Activated CD8-positive, alpha-beta memory T cell treated with anti-CD3 and anti-CD28 coated beads for 36 hours (primary cell): Measurements from ENCODE around the gene FAM177A1. TPM values are rescaled to one million over a fixed set of nuclear protein-coding genes. Genes with fewer than 3 reads are reported as not detected.
"Not testable (repeated sequence)": the region's sequence is repeated elsewhere in the genome, so short reads cannot be mapped to it uniquely, and the experiment has no call there.

Experiments used
- CTCF ChIA-PET: fragments of 350-600 bp; sonication (Branson Sonifier 250); formaldehyde crosslinking; loops from one replicate; lab custom pipeline; 2021; ENCODE audit warnings: antibody characterized with exemption; lab: Charles Lee
- POLR2A ChIA-PET: fragments of 350-600 bp; sonication (Branson Sonifier 250); formaldehyde crosslinking; loops from one replicate; lab custom pipeline; 2021; ENCODE audit warnings: antibody characterized with exemption; lab: Charles Lee
- total RNA-seq, 2 experiments: library from RNA; stranded (reverse); gene quantifications; one replicate each; pipeline ENCODE4 v1.2.3, GENCODE V29; 2021

Gene FAM177A1, protein sequence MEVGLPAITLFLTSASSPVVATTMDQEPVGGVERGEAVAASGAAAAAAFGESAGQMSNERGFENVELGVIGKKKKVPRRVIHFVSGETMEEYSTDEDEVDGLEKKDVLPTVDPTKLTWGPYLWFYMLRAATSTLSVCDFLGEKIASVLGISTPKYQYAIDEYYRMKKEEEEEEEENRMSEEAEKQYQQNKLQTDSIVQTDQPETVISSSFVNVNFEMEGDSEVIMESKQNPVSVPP
- 10 to 100 TPM; 37.1 to 40.1 TPM for total RNA-seq

- ChIA-PET POLR2A (interaction anchor here (0.5 to 2.4 kb wide), 11 partner anchors 8 to 358 kb away, joined by 3 to 32 read pairs (median 6); partner anchors contain the start of genes NFKBIA, PPP2R3C, PRORP and PSMA6), CTCF (interaction anchor here (0.6 to 1.5 kb wide), 5 partner anchors 16 to 428 kb away, joined by 3 read pairs; partner anchors contain the start of gene CFL2)
These were observed at the start of gene FAM177A1 for GRCh38 chr14:35046048-35046750. Gene FAM177A1, plus strand, starts transcription at chr14:35046272. Its CDS starts 192 bp downstream, at chr14:35046464.

DNA sequence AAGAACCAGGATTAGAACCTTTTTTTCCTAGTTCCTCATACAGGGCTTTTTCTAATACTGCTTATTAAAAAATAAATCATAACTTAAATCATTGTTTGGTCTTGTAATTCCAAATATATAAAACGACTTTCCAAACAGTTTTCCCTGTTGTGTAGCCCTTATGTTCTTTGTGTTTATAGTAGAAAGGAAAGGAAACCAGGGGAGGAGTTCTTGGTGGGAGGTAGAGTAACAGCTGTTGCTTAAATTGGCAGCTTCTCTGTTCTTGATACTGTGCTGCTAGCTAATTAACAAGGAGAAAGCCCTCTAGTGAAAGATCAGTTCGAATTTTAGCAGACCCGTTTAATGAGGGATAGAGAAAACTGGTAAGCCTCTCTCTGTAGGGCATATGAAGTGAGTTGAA lies 48.3 kb upstream of the FAM177A1 start:
- ChIA-PET POLR2A (no interaction called here), CTCF (no interaction called here)

DNA sequence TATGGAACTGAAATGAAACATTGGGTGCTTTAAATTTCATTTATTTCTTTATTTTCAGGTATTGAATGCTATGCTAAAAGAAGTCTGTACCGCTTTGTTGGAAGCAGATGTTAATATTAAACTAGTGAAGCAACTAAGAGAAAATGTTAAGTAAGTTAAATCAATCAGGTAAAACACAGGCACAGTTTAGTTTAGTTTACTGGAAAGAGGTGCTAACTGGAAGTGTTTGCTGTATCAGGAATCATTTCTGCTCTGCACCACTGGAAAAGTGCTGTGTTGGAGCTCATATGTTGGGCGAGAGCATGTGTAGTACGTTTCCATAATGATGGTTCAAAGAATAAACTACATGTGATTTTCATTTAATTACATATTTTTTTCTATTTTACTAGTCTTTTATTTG lies 46.6 kb upstream of the FAM177A1 start:
- ChIA-PET CTCF (interaction anchor here (0.5 kb wide), 1 partner anchor 9 kb away, joined by 5 read pairs; no protein-coding TSS in a partner anchor), POLR2A (no interaction called here)

DNA sequence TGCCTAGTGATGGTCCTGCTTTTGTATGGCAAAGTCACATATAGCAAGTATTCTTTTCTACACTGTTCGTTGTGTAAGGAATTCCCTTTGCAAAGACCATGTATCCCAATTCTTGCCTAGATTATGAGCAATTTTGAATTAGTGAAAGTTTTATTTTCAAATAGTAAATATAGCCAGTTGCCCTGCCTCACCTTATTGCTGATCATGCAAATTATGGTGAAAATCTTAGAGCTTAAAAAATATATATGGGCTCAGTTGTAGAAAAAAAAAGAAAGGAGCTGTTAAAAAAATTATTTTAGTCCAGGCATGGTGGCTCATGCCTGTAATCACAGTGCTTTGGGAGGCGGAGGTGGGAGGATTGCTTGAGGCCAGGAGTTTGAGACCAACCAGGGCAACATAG lies 44.5 kb upstream of the FAM177A1 start:
- POLR2A ChIA-PET, result no interaction called here
- CTCF ChIA-PET, result interaction anchor here (0.7 kb wide), 2 partner anchors 31 to 414 kb away, joined by 3 read pairs; no protein-coding TSS in a partner anchor

DNA sequence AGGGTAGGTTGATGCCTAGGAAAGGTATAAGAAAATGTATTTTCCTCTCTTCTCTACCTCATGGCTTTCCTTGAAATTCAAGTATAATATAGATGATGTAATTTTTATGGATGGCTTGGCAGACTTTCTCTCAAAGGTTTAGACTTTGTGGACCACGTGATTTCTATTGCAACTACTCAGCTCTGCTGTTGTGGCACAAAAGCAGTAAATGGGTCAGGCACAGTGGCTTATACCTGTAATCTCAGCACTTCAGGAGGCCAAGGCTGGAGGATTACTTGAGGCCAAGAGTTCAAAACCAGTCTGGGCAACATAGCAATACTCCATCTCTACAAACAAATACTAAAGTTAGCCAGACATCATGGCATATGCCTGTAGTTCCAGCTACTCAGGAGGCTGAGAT lies 41.2 kb upstream of the FAM177A1 start:
- CTCF ChIA-PET, result interaction anchor here (0.5 kb wide), 1 partner anchor 81 kb away, joined by 3 read pairs; no protein-coding TSS in a partner anchor
- POLR2A ChIA-PET, result no interaction called here

GRCh38 chr14:35016568-35016967 lies 29.5 kb upstream of the FAM177A1 start:
- CTCF ChIA-PET, result interaction anchor here (0.7 kb wide), 1 partner anchor 649 kb away, joined by 3 read pairs; no protein-coding TSS in a partner anchor

GRCh38 chr14:35020713-35021112 lies 25.4 kb upstream of the FAM177A1 start:
- ChIA-PET POLR2A (no interaction called here), CTCF (no interaction called here)

More at GRCh38 chr14:35016568-35016967, 29.5 kb upstream of the FAM177A1 start:
- POLR2A ChIA-PET, result no interaction called here

GRCh38 chr14:35028435-35028834 lies 17.6 kb upstream of the FAM177A1 start:
- POLR2A ChIA-PET, result no interaction called here
- CTCF ChIA-PET, result no interaction called here

- ChIA-PET CTCF (no interaction called here), POLR2A (no interaction called here)
These were observed 13.5 kb upstream of the FAM177A1 start for GRCh38 chr14:35032562-35032961.

GRCh38 chr14:35034440-35034833 lies 11.6 kb upstream of the FAM177A1 start:
- CTCF ChIA-PET, result no interaction called here
- POLR2A ChIA-PET, result no interaction called here

DNA sequence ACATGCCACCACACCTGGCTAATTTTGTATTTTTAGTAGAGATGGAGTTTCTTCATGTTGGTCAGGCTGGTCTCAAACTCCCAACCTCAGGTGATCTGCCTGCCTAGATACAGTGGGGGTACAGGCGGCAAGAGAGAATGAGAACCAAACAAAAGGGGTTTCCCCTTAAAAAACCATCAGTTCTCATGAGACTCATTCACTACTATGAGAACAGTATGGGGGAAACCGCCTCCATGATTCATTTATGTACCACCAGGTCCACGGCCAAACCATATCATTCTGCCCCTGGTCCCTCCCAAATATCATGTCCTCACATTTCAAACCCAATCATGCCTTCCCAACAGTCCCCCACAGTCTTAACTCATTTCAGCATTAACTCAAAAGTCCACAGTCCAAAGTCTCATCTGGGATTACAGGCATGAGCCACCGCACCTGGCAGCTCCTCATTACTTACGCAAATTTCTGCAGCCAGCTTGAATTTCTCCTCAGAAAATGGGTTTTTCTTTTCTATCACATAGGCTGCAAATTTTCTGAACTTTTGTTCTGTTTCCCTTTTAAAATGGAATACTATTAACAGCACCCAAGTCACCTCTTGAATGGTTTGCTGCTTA lies 11.0 kb upstream of the FAM177A1 start:
- CTCF ChIA-PET, POLR2A ChIA-PET: not testable (repeated sequence)

DNA sequence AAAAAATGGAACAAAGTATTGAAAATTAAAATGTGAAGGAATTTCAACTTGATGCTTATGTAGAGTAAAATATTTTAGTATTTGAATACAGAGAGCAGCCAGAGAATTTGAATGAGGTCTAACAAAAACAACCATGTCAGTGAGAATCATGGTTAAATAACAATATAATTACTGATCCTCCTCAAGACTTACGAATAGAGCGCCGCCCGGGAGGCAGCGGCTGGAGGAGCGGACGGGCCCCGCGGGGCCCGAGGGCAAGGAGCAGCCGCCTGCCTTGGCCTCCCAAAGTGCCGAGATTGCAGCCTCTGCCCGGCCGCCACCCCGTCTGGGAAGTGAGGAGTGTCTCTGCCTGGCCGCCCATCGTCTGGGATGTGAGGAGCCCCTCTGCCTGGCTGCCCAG lies 7.8 kb upstream of the FAM177A1 start:
- CTCF ChIA-PET, POLR2A ChIA-PET: not testable (repeated sequence)

- CTCF ChIA-PET, result interaction anchor here (0.6 kb wide), 1 partner anchor 436 kb away, joined by 3 read pairs; no protein-coding TSS in a partner anchor
- POLR2A ChIA-PET, result no interaction called here
These were observed 3.4 kb upstream of the FAM177A1 start for GRCh38 chr14:35042632-35043031.

- POLR2A ChIA-PET, result no interaction called here
- CTCF ChIA-PET, result interaction anchor here (0.6 kb wide), 1 partner anchor 437 kb away, joined by 3 read pairs; no protein-coding TSS in a partner anchor
These were observed 3.0 kb upstream of the FAM177A1 start for GRCh38 chr14:35043046-35043445.

GRCh38 chr14:35044939-35045797 lies 904 bp upstream of the FAM177A1 start:
- ChIA-PET POLR2A (interaction anchor here (0.5 to 2.4 kb wide), 5 partner anchors 7 to 359 kb away, joined by 3 to 32 read pairs (median 10); partner anchors contain the start of genes NFKBIA, PPP2R3C, PRORP and PSMA6), CTCF (interaction anchor here (0.6 to 1.5 kb wide), 5 partner anchors 20 to 427 kb away, joined by 3 read pairs; partner anchors contain the start of gene CFL2)

DNA sequence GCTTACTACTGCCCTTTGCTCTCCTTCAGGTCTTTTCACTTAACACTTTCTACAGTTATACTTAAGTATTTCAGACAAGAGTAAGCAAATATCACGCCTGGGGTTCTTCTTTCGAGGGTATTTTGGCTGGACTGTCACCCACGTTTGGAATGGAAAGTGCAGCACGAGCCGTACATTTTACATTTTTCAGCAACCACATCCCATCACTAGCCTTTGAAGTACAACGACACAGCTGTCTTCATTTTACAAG lies 349 bp upstream of the FAM177A1 start:
- POLR2A ChIA-PET, result interaction anchor here (0.5 to 2.4 kb wide), 5 partner anchors 8 to 358 kb away, joined by 3 to 32 read pairs (median 10); partner anchors contain the start of genes NFKBIA, PPP2R3C, PRORP and PSMA6
- CTCF ChIA-PET, result interaction anchor here (0.6 to 1.5 kb wide), 5 partner anchors 19 to 428 kb away, joined by 3 read pairs; partner anchors contain the start of gene CFL2

- ChIA-PET CTCF (interaction anchor here (1.2 to 1.5 kb wide), 2 partner anchors 18 to 66 kb away, joined by 3 read pairs; no protein-coding TSS in a partner anchor), POLR2A (interaction anchor here (0.5 to 2.4 kb wide), 12 partner anchors 18 to 357 kb away, joined by 3 to 32 read pairs (median 6); partner anchors contain the start of genes NFKBIA, PPP2R3C, PRORP and PSMA6)
These were observed 872 bp downstream of the FAM177A1 start for GRCh38 chr14:35046751-35047536.
